Left lobe of liver (tissue), 2 donors: Measurements from ENCODE around the gene MFNG. TPM values are rescaled to one million over a fixed set of nuclear protein-coding genes. Genes with fewer than 3 reads are reported as not detected.
"Not testable (repeated sequence)": the region's sequence is repeated elsewhere in the genome, so short reads cannot be mapped to it uniquely, and the experiment has no call there.

Experiments
- ATAC-seq: fragments of 200-7000 bp; cut with Tn5 transposase; one replicate; pipeline ENCODE4 v1.9.1; 2020; ENCODE audit warnings: mild to moderate bottlenecking, moderate library complexity
- DNase-seq: peaks from one replicate; pipeline ENCODE4 v3.0.0-alpha.2; 2020; ENCODE audit warnings: low spot score
- total RNA-seq: library from RNA; stranded (reverse); gene quantifications from one replicate; pipeline ENCODE4 v1.2.1, GENCODE V29; 2021
- donor health status: DM: no; HTN: no; CAD: no; lungs with moderate emphysema.
- donor health status: DM: no; HTN: yes; CAD: no.

Gene MFNG, protein sequence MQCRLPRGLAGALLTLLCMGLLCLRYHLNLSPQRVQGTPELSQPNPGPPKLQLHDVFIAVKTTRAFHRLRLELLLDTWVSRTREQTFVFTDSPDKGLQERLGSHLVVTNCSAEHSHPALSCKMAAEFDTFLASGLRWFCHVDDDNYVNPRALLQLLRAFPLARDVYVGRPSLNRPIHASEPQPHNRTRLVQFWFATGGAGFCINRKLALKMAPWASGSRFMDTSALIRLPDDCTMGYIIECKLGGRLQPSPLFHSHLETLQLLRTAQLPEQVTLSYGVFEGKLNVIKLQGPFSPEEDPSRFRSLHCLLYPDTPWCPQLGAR
- total RNA-seq = 8.0 TPM

DNA sequence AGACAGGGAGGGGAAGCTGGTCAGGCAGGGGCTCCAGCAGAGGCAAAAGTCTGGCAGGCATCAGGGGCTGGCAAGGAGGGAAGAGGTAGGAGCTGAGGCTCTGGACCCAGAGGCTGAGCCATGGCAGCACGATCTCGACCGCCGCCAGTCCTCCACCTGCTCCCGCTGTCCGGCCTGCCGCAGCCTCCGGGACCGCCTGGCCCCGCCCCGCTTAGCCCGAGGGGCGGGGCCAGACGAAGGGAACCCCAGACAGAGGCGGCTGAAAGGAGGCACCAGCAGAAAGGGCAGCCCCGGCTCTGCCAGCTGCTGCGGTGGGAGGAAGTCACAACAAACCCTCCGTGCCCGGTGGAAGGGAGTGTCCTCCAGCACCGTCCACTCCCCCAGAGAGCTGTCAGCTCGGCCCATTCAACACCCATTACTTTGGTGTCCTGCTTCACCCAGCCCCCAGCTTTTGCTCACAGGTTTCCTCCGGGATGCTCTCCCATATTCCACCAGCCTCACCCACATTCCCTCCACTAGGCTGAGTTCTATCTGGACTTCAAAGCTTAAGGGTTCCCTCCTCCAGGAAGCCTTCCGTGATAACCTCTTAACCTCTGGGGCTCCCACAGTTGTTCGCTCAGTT is at the start of gene MFNG:
Gene MFNG (minus strand): TSS at position 161 of the 622 bp plus-strand sequence. CDS start 207 bp downstream, outside the sequence.
- DNase-seq = peak; percentile 70
- peak; percentile 79 for ATAC-seq

DNA sequence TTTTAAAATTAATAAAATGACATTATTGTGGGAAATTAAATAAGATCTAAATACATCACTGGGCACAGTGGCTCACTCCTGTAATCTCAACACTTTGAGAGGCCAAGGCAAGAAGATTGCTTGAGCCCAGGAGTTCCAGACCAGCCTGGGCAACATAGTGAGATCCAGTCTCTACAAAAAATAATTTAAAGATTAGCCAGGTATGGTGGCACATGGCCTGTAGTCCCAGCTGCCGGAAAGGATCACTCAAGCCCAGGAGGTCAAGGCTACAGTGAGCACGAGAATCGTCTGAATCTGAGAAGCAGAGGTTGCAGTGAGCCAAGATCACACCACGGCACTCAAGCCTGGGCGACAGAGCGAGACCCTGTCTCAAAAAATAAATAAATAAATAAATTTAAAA is 49.0 kb upstream of the MFNG start:
- no peak for DNase-seq

DNA sequence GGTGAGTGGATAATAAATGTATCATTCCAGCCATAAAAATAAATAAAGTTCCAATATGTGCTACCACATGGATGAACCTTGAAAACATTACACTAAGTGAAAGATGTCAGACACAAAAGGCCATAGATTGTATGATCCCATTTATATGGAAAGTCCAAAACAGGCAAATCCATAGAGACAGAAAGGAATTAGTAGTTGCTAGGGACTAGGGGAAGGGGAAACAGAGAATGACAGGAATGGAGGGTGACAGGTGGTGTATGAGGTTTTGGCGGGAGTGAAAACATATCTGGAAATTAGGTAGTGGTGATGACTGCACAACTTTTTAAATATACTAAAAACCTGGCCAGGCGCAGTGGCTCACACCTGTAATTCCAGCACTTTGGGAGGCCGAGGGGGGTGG is 48.3 kb upstream of the MFNG start:
- DNase-seq (no peak), ATAC-seq (no peak)

More for the DNA sequence above, 49.0 kb upstream of the MFNG start:
- ATAC-seq = no peak

DNA sequence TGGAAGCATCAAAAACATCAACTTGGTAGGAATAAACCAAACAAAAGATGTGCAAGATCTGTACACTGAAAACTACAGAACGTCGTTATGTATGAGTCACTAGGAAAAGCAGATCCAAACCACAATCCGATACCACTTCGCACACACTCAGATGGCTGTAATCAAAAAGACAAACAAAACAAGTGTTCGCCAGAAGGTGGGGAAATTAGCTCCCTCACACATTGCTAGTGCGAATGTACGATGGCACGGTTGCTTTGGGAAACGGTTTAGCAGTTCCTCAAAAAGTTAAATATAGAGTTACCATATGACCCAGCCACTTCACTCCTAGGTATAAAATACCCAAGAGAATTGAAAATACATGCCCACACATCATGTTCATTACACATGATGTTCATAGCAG is 47.8 kb upstream of the MFNG start:
- DNase-seq = no peak
- no peak for ATAC-seq

DNA sequence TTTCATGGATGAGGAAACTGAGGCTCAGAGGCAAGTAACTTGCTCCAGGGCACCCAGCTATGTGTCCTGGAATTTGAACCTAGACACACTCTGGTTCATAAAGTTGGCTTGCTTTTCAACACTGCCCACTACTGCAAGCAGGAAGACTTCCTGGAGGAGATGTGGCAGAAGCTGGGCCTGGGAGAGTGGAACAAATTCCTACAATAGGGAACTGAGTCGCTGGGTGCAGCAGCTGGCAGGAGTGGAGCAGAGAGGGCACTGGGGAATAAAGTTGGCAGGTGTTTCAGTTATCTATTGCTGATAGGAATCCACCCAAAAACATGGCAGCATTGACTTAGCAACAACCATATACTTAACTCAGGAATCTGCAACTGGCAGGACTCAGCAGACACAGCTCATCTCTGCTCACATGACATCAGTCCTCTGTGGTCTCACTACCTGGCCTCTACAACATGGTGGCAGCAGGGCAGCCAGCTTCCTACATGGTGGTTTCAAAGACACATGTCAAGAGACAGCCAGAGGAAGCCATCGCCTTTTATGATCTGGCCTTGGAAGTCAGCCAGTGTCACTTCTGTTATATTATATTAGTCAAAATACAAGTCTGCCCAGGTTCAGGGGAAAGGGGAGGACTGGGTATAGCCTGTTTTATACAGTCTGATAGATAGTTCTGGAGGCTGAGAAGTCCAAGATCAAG is 43.6 kb upstream of the MFNG start:
- DNase-seq = no peak
- no peak for ATAC-seq

DNA sequence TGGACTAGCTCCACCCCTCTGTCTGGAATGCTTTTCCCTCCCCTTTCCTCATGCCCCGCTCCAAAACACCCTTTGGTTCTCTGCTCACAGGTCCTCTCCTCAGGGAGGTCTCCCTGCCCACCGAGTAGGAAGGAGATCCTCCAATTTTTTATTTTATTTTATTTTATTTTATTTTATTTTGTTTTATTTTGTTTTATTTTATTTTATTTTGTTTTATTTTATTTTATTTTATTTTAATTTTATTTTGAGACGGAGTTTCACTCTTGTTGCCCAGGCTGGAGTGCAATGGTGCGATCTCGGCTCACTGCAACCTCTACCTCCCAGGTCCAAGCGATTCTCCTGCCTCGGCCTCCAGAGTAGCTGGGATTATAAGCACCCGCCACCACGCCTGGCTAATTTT is 41.8 kb upstream of the MFNG start:
- DNase-seq, ATAC-seq: not testable (repeated sequence)

DNA sequence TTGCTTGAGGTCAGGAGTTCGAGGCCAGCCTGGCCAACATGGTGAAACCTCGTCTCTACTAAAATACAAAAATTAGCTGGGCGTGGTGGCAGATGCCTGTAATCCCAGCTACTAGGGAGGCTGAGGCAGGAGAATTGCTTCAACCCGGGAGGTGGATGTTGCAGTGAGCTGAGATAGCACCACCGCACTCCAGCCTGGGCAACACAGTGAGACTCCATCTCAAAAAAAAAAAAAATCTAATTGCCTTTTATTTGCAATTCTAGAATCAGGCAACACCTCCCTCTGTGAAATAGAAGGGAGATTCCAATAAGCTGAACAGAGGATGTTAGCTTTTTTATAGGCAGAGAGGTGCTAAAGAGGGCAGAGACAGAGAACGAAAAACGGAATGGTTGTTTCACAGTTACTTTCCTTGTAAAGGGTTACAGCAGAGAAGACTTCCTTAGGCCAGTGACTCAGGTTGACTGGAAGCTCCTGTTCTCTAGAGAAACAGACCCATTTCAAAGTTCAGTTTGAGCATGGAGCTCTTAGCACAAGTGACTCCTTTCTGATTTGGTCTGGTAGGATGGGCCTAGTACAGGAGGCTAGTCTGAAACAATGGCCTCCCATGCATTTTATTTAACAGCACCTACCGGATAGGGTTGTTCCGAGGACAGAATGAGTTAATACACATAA is 41.0 kb upstream of the MFNG start:
- ATAC-seq, DNase-seq: not testable (repeated sequence)

DNA sequence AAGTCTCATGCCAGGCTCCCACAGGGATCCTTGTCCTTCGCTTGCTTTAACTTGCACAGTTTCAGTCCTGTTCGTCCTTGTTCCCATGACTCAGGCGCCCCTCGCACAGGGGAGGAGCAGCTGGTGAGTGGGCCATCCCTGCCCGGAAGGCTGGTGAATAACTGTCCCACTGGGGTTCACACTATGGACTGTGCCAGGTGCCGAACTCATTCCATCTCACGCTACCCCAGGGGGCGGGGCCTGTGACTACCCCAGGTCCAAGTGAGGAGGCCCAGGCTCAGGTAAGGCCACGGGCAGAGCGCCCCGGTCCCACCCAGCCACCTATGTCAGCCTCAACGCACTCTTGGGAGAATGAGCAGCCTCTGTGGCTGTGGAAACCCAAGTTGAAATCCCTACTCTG is 40.2 kb upstream of the MFNG start:
- DNase-seq (no peak), ATAC-seq (no peak)

DNA sequence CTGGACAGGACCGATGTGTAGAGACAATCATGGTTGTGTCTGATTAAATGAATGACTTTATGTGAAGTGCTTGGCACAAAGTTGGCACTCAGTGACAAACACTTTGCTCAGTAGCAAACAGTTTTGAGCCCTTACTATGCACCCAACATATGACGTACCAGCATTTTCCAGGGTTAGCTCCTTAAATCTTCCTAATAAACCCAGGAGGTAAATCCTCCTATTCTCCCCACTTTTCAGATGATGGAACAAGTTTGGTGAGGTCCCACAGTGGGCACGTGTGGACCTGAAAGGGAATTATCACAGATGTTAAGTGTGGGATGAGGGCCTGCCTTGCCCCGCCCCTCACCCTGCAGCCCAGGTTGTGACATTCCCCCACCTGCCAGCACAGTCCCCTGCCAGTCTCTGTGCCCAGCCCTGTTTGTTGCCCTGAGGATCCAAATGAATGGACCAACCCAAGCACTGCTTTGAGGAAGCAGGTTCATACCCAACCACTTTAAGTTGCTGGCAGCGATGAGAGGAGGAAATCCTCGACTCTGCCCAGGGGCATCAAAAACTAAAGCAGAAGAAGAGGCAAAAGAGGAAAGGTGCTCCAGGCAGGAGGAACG is 39.7 kb upstream of the MFNG start:
- ATAC-seq (no peak), DNase-seq (no peak)

DNA sequence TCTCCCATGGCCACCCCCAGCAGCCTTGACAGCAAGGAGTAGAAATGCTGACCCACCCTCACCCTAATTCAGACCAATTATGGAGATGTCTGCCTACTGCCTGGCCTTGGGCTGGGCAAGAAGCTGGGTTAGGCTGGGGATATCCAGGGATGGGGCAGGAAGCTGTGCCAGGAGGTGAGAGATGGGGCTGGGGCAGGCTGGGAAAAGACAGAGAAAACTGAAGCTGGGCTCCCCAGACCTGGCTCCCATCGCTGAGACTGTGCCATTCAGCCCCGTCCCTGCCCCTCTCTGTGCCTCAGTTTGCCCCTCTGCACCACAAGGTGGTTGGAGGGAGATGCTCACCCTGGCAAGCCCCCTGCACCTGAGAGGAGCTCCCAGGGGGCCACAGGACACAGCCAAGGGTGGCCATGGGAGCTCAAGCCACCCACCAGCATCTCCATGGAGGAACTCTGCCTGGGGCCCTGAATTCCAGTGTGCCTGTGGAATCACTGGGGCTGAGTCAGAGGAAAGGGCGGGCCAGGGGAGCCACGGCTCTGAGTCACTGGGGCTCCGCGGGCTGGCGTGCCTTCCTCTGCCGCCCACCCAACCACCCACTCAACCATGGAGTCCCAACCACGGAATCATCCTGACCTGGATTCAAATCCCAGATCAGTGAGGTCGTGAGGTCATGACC is 39.0 kb upstream of the MFNG start:
- ATAC-seq (no peak), DNase-seq (no peak)

DNA sequence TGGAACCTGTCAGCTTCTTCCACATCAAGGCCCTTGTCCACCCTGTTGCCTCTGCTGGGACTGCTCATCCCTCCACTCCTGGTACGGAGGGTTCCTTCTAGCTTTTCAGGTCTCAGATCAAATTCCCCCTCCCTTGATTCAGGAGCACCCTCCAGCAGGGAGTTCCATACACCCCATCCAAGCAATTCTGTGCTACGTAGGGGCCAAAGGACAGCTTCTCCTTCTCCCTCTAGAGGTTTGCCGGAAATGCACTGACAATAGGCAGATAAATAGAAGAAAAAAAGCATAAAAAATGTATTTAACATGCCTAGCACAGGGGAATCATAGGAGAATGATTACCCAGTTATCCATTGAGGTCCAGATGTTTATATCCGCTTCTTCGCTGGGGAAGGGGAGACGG is 36.3 kb upstream of the MFNG start:
- ATAC-seq (no peak), DNase-seq (no peak)

DNA sequence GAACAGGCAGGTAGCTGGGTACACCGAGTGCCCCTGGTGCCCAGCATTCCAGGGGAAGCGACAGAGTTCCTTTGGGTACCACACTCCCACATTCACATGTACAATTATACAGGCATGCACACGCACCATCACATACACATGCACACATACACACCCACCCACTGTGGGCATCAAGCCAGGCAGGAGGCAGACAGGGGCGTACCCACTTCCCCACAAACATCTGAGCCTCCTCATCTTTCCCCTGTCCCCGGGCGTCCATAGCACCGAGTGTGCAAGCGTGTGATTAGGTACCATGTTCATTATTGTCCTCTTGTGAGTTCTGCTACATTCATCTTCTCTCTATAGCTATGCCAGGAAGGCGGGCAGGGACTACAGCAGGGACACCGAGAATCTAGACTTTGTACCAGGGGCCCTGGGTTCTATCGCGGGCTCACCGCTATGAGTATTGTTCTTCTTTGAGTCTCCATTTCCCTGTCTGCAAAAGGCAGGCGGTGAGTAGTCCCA is 35.1 kb upstream of the MFNG start:
- DNase-seq = no peak
- ATAC-seq = no peak

DNA sequence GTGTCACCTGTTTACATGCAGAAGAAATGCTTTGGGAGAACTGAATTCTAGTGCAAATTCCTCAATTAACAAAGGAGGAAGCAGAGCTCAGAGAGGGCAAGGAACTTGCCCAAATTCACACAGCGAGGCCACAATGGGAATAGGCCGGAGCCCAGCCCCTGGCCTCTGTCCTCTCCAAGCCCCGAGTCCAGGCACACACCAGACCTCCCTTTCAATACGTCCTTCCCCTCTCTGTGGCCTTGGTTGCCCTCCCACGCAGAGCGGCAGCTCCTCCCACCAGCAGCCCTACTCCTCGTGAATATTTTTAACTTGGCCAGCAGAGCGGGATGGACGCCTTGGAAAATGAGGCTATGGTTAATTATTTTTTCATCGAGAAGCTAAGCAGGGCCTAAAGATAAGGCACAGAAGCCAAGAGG is 34.6 kb upstream of the MFNG start:
- DNase-seq = no peak
- ATAC-seq = no peak

DNA sequence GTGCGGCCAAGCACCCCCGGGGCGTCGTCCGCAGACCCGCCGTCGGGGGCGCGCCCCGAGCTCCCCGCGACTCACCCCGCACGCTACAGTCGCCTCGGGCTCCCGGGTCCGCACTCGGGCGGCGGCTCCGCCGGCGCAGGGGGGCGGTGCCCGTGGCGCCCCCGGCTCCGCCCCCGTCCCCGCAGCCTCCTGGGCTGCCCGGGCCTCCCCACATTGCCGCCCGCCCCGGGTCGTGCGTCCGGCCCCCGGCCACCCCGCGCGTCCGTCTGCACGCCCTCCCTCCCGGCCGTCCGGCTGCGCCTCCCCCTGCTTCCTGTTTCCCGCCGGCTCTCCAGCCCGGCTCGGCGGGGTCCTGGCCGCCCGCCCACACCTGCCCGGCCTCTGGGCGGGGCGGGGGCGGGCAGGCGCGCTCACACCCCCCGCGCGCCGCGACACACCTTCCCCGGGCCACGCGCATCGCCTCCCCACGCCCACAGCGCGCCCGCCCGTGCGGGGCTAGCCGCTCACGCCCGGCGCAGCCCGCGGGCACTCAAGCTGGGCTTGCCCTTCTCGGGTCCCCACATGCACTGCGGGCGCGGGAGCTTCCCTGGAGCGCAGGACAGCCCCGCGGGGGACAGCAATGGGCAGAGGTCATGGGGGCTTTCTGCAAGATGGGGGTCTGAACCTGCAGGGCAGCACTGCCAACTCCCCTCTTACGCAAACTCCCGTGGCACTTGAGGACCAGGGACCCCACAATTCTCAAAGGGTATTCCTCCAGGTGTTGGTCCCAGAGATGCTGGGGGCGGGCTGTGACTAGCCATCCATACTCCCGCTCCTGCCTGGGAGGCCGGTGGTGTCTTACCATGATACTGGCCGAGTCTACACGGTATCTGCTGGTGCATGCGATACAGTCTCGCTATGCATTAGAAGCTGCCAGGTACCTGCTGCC is 33.3 kb upstream of the MFNG start, which contains the start of gene CARD10:
Gene CARD10 (minus strand): TSS at position 148 of the 928 bp plus-strand sequence. CDS start 215 bp downstream, outside the sequence.
- DNase-seq (peak; percentile 64), ATAC-seq (peak; percentile 79)

DNA sequence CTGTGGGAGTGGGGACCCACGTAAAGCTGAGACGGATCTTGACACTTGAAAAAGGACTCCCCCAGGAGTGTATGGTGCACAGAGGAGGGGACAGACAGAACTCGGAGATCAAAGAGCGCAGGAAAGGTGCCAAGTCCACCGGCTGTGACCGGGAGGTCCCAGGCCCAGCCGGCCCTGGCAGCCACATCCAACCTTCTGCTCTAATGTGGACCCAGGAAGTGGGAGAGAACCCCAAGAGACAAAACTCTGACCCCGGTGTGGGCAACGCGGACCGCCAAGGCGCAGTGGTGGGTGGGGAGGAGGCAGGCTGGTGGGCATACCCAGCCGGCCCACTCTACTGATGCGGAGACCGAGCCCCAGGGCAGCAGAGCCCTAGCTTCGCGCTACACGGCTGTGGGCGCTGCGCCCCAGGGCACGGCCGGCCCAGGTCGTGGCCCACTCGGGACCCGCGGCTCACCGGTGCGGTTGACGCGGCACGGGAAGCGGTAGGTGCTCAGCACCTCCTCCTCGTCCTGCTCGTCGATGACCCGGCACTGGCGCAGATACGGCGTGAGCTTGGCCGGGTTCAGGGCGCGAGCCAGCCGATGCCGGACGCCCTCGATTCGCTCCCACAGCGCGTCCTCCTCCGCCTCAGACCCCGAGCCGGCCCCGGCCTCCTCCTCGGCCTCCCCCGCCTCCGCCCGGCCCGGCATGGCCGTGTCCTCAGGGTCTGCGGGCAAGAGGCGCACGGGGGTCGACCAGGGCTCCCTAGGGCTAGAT is 32.5 kb upstream of the MFNG start:
- ATAC-seq (peak; percentile 63), DNase-seq (peak; percentile 69)

DNA sequence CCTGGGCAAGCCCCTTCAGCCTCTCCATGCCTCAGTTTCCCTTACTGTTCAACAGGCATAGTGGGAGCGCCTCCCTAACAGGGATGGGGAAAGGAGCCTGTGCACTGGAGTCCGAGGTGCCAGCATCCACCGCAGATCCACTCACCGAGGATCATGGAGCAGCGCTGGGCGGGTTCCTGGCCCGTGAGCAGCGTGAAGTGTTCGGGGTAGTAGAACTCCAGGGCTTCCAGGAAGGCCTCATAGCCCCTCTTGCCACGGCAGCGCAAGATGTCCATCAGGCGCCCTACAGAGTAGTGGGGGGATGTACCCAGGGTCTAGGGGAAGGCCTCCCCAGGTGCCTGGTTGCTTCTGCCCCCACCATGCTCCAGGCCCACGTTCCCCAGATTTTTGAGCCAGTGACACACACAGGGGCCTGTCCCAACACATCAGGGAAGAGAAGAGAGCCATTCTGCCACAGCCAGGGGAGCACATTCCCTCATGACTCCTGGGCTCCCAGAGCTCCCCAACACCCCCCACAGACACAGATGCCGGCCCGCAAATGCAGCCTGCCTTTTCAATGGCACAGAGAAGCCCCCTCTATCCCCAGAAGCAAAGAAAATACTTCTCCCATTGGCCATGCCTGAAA is 31.8 kb upstream of the MFNG start:
- DNase-seq (no peak), ATAC-seq (no peak)

DNA sequence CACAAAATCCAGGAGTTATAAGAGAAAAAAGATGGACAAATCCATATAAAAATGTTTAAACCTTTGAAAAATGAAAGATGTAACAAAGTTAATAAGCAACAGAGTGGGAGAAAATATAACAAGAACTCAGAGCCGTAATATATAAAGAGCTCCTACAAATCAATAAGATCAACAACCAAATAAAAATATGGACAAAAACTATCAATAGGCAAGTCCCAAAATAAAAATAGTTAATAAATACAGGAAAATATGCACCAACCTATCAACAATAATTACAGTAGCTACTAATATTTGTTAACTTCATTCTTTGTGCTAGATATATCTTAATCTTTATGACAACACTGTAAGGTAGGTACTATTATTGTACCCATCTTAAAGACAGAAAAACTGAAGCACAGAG is 30.3 kb upstream of the MFNG start:
- no peak for ATAC-seq
- no peak for DNase-seq

DNA sequence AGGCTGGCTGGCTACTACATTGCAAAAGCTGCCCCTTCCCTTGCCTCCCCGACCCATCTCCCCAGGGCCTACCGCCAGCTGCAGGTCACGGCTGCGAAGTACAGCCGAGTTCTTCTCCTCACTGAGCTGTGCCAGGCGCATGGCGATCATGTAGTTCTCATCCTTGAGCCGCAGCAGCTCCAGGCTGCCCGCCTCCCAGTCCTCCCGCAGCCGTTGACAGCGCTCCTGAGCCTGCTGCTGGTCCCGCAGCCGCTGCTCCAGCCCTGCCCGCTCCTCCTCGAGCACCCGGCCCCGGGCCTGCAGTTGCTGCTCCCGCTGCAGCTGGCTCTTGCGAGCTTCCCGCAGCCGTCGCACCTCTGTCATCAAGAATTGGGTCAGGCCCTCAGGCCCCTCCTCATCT is 29.7 kb upstream of the MFNG start:
- no peak for DNase-seq
- ATAC-seq = no peak
